IMR-90 (cell line): ENCODE measurements around the gene BSCL2. TPM values are rescaled to one million over a fixed set of nuclear protein-coding genes. Genes with fewer than 3 reads are reported as not detected.

ENCODE experiments used
- ATAC-seq: fragments of 200-7000 bp; cut with Tn5 transposase; 2 replicates; pipeline ENCODE4 v1.9.1; 2020; ENCODE audit warnings: low read depth, mild to moderate bottlenecking, moderate library complexity
- BruUV-seq: library from RNA; stranded (reverse); fragments of 400-500 nt; replicated peaks from 2 replicates; lab custom pipeline; 2021; lab: Mats Ljungman, UMichigan
- CTCF ChIA-PET: fragments of 300-600 bp; formaldehyde crosslinking; extraction: SDS; loops from one replicate; lab custom pipeline; 2021; ENCODE audit warnings: antibody characterized with exemption; lab: Yijun Ruan, JAX
- POLR2A ChIA-PET: fragments of 300-600 bp; sonication (Branson Sonifier 250); formaldehyde crosslinking; loops from one replicate; lab custom pipeline; 2022; ENCODE audit warnings: antibody characterized with exemption; ENCODE audit not compliant: unreplicated experiment; lab: Charles Lee
- DNase-seq: peaks from one replicate; pipeline ENCODE4 v3.0.0; 2013
- H2AFZ ChIP-seq: replicated peaks from 2 replicates; pipeline ENCODE3; 2013; ENCODE audit warnings: low read length, mild to moderate bottlenecking; ENCODE audit not compliant: poor library complexity
- H2AK5ac ChIP-seq: 2 replicates; pipeline ENCODE4 v1.6.1; 2013; ENCODE audit warnings: low read depth, low read length, inconsistent platforms
- H2AK9ac ChIP-seq: replicated peaks from 2 replicates; pipeline ENCODE3; 2013; ENCODE audit warnings: mild to moderate bottlenecking, low read depth, low read length, moderate library complexity; ENCODE audit not compliant: poor library complexity
- H2BK120ac ChIP-seq: 2 replicates; pipeline ENCODE4 v1.6.1; 2013; ENCODE audit warnings: low read depth, low read length, inconsistent platforms
- H2BK15ac ChIP-seq: 3 replicates; pipeline ENCODE4 v1.6.1; 2013; ENCODE audit warnings: low read depth, low read length, inconsistent platforms
- H2BK20ac ChIP-seq: 2 replicates; pipeline ENCODE4 v1.6.1; 2013; ENCODE audit warnings: low read depth, mild to moderate bottlenecking, inconsistent platforms, low read length, moderate library complexity
- H2BK5ac ChIP-seq: 2 replicates; pipeline ENCODE4 v1.6.1; 2013; ENCODE audit warnings: mild to moderate bottlenecking, low read depth, low read length, inconsistent platforms; ENCODE audit not compliant: poor library complexity, severe bottlenecking
- H3K14ac ChIP-seq: replicated peaks from 2 replicates; pipeline ENCODE4 v1.6.1; 2013; ENCODE audit warnings: low read depth, low read length, inconsistent platforms
- H3K18ac ChIP-seq: 2 replicates; pipeline ENCODE4 v1.6.1; 2013; ENCODE audit warnings: low read depth, low read length, control low read depth
- H3K23ac ChIP-seq: 2 replicates; pipeline ENCODE4 v1.6.1; 2013; ENCODE audit warnings: low read depth, low read length, inconsistent platforms
- H3K27ac ChIP-seq: 2 replicates; pipeline ENCODE4 v1.5.1; 2013; ENCODE audit warnings: mild to moderate bottlenecking, control low read depth, low read length; ENCODE audit not compliant: insufficient read depth
- H3K27me3 ChIP-seq: 2 replicates; pipeline ENCODE4 v1.6.1; 2013; ENCODE audit warnings: low read length; ENCODE audit not compliant: control insufficient read depth, insufficient read depth
- H3K36me3 ChIP-seq: 2 replicates; pipeline ENCODE4 v1.6.1; 2013; ENCODE audit warnings: low read length, mixed read lengths; ENCODE audit not compliant: control insufficient read depth, insufficient read depth
- H3K4ac ChIP-seq: 2 replicates; pipeline ENCODE4 v1.6.1; 2013; ENCODE audit warnings: low read depth, low read length, inconsistent platforms
- H3K4me1 ChIP-seq: 2 replicates; pipeline ENCODE4 v1.6.1; 2013; ENCODE audit warnings: low read length, mixed read lengths; ENCODE audit not compliant: control insufficient read depth, insufficient read depth
- H3K4me2 ChIP-seq: 2 replicates; pipeline ENCODE4 v1.6.1; 2013; ENCODE audit warnings: low read depth, mild to moderate bottlenecking, control low read depth, low read length, moderate library complexity
- H3K4me3 ChIP-seq: 2 replicates; pipeline ENCODE4 v1.5.1; 2013; ENCODE audit warnings: low read depth, mild to moderate bottlenecking, control low read depth, low read length, moderate library complexity; ENCODE audit not compliant: insufficient read depth
- H3K56ac ChIP-seq: 2 replicates; pipeline ENCODE4 v1.6.1; 2013; ENCODE audit warnings: low read length, inconsistent platforms; ENCODE audit not compliant: insufficient read depth; ENCODE audit errors: extremely low read depth
- H3K79me1 ChIP-seq, 2 experiments: 2 replicates each; pipeline ENCODE4 v1.6.1; 2013; ENCODE audit warnings: low read length in 2 of 2, inconsistent platforms in 1 of 2, low read depth in 1 of 2
- H3K9ac ChIP-seq: 2 replicates; pipeline ENCODE4 v1.6.1; 2013; ENCODE audit warnings: low read depth, low read length, control low read depth
- H3K9me1 ChIP-seq: 2 replicates; pipeline ENCODE4 v1.6.1; 2013; ENCODE audit warnings: low read length, inconsistent platforms; ENCODE audit not compliant: insufficient read depth
- H3K9me3 ChIP-seq: 2 replicates; pipeline ENCODE4 v1.6.1; 2013; ENCODE audit warnings: low read length; ENCODE audit not compliant: control insufficient read depth, insufficient read depth
- H4K20me1 ChIP-seq: 2 replicates; pipeline ENCODE4 v1.6.1; 2013; ENCODE audit warnings: low read length, inconsistent platforms; ENCODE audit not compliant: insufficient read depth
- H4K5ac ChIP-seq: 2 replicates; pipeline ENCODE4 v1.6.1; 2013; ENCODE audit warnings: mild to moderate bottlenecking, low read depth, low read length, control low read depth
- H4K8ac ChIP-seq, 2 experiments: 2 replicates each; pipeline ENCODE4 v1.6.1; 2013; ENCODE audit warnings: low read depth in 2 of 2, low read length in 2 of 2, control low read depth in 1 of 2, inconsistent platforms in 1 of 2
- H4K91ac ChIP-seq: 2 replicates; pipeline ENCODE4 v1.6.1; 2013; ENCODE audit warnings: low read depth, low read length, inconsistent platforms; ENCODE audit not compliant: insufficient read depth
- CEBPB ChIP-seq: IDR thresholded peaks from 2 replicates; pipeline ENCODE4 v1.6.1; 2012; ENCODE audit warnings: low read depth, low read length, improper control_type of control experiment
- CTCF ChIP-seq: conservative IDR thresholded peaks from 2 replicates; pipeline ENCODE4 v1.5.1; 2012; ENCODE audit warnings: mild to moderate bottlenecking, low read depth, low read length, improper control_type of control experiment
- NFE2L2 ChIP-seq: fragments of 150-350 bp; IDR thresholded peaks from 2 replicates; pipeline ENCODE4 v1.6.1; 2016; ENCODE audit warnings: low read depth, mild to moderate bottlenecking, low read length
- RAD21 ChIP-seq: IDR thresholded peaks from 2 replicates; pipeline ENCODE4 v1.6.1; 2012; ENCODE audit warnings: low read length, improper control_type of control experiment
- RFX5 ChIP-seq: IDR thresholded peaks from 2 replicates; pipeline ENCODE4 v1.8.0; 2012; ENCODE audit warnings: low read depth, mild to moderate bottlenecking, low read length, moderate library complexity
- SMC3 ChIP-seq: fragments of 150-350 bp; IDR thresholded peaks from 2 replicates; pipeline ENCODE4 v1.6.1; 2016; ENCODE audit warnings: low read depth, mild to moderate bottlenecking, antibody characterized with exemption, low read length, moderate library complexity
- USF2 ChIP-seq: fragments of 150-350 bp; IDR thresholded peaks from 2 replicates; pipeline ENCODE4 v1.6.1; 2017; ENCODE audit warnings: mild to moderate bottlenecking, antibody characterized with exemption, low read length, low read depth
- WGBS, 2 experiments: methylation state at CpG; one replicate each; pipeline versions ENCODE4 v1.1.5 to v1.1.7; 2013; ENCODE audit warnings: missing lambda C conversion rate in 2 of 2; ENCODE audit not compliant: insufficient read length in 1 of 2; ENCODE audit errors: extremely low coverage in 2 of 2; 5-methylcytosine and 5-hydroxymethylcytosine counted together
- dilution Hi-C: fragments of 300-500 bp; cut with HindIII; formaldehyde crosslinking; loops from one replicate; pipeline ENCODE4 v1.14.3; 2018; ENCODE audit warnings: low sequenced_read_pairs; ENCODE audit not compliant: unreplicated experiment
- in situ Hi-C: fragments of 300-500 bp; cut with MboI; formaldehyde crosslinking; loops from 3 replicates; pipeline ENCODE4 v1.14.3; 2019; ENCODE audit warnings: low sequenced_read_pairs, inconsistent platforms, mixed read lengths
- intact Hi-C: fragments of 100-400 bp; cut with micrococcal nuclease; formaldehyde crosslinking; loops from 2 replicates; pipeline ENCODE4 v1.10.0; 2022
- polyA plus RNA-seq, 3 experiments: library from polyadenylated mRNA; depleted of rRNA; stranded (reverse); fragments of >200 nt; gene quantifications; 2 replicates each; pipeline ENCODE4 v1.2.3, GENCODE V29; 2012; ENCODE audit warnings: low replicate concordance in 1 of 3
- total RNA-seq: library from RNA; depleted of rRNA; stranded (reverse); fragments of >200 nt; gene quantifications from 2 replicates; pipeline ENCODE4 v1.2.3, GENCODE V29; 2012
- TF ChIP-seq, protein P1 (sequence below): fragments of 150-350 bp; IDR thresholded peaks from 2 replicates; pipeline ENCODE4 v1.6.1; 2016; ENCODE audit warnings: low read depth, mild to moderate bottlenecking, low read length, moderate library complexity, borderline replicate concordance

Gene BSCL2
- total and polyA plus RNA-seq, 2 of the 4 experiments (the other 2 are of a cell fraction) = 26.2 to 47.1 TPM

DNA sequence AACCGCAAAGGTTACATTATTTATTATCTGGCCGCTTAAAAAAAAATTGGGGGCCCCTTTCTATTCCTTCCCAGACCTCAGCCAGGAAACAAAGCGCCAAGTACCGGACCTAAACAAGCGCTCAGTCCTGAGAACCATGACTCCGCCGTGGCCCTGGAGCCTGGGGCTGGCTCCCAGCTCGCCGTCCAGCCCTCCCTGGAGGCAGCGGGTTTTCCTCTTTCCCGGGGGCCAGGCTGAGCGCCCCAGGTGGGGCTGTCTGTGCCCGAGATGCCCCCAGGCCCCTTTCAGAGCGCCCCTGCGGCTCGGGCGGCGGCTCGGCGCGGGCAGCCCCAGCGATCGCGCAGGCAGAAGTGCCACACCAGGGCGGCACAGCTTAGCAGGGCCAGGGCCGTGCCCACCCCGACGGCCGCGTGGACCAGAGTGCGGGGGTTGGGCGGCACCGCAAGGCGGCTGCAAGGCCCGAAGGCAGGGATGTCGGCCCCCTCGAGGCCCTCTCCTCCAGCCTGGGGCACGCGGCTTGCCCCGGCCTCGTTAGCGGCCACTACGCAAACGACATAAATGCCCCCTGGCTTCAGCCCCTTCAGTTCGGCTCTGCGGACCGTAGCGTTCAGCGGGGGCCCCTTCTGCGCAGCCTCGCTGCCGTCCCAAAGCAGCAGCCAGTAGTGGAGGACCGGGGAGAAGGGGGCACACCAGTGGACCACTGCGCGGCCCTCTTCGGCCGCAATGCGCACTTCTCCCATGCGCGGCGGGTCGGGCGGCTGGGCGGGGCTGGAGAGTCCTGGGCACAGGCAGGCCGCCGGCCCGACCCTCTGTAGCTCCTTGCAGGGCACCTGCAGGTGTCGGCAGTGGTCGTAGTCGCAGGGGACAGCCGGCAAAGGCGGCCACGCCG lies 19.5 kb downstream of the BSCL2 start:
- H3K27me3 ChIP-seq = no peaks in the 10 kb centered on the region
- H3K4ac ChIP-seq = no peak overlapping the region
- ChIA-PET POLR2A (no interaction called here), CTCF (interaction anchor here (2.0 kb wide), 1 partner anchor 8 kb away, joined by 5 read pairs; the partner anchor contains the start of gene UBXN1)
- H3K9me3 ChIP-seq = no peaks in the 10 kb centered on the region
- H3K56ac ChIP-seq = no peak overlapping the region
- no TSS peak for BruUV-seq
- peaks cover 21% of the 10 kb centered on the region for H3K36me3 ChIP-seq
- 60% methylated on average over 38 of the region's 74 CpGs; no CpG with 5 or more reads in 1 of the 2 experiments for WGBS, 2 experiments
- peak overlapping the region; percentile 54 to 60; a peak in 1 of 4 replicates for H4K8ac ChIP-seq
- H3K27ac ChIP-seq = no peak overlapping the region
- H2BK120ac ChIP-seq = no peak overlapping the region
- intact Hi-C loops = no loop called here
- H4K20me1 ChIP-seq = 0 out of 2 replicates have a peak, but pooled peaks cover 6% of the 10 kb centered on the region
- H3K4me2 ChIP-seq = no peak overlapping the region; the same call in 1 of the 2 replicates
- H3K18ac ChIP-seq = no peak overlapping the region
- DNase-seq = no peak
- TF ChIP-seq NFE2L2 (no peak), CEBPB (no peak), SMC3 (no peak), USF2 (no peak), RFX5 (no peak), RAD21 (no peak), CTCF (no peak)
- TF ChIP-seq, protein P1, sequence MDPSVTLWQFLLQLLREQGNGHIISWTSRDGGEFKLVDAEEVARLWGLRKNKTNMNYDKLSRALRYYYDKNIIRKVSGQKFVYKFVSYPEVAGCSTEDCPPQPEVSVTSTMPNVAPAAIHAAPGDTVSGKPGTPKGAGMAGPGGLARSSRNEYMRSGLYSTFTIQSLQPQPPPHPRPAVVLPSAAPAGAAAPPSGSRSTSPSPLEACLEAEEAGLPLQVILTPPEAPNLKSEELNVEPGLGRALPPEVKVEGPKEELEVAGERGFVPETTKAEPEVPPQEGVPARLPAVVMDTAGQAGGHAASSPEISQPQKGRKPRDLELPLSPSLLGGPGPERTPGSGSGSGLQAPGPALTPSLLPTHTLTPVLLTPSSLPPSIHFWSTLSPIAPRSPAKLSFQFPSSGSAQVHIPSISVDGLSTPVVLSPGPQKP = no peak
- no peak overlapping the region for H2BK20ac ChIP-seq
- H2AK5ac ChIP-seq = peak overlapping the region; percentile 66
- H3K23ac ChIP-seq = peak overlapping the region; percentile 5; the same call in 1 of the 2 replicates
- peak overlapping the region; percentile 73 for H2AK9ac ChIP-seq
- H3K9ac ChIP-seq = no peak overlapping the region
- ATAC-seq = no peak; the same call in 1 of the 2 replicates
- H3K79me1 ChIP-seq = no peaks in the 10 kb centered on the region
- H3K9me1 ChIP-seq = peaks cover 6% of the 10 kb centered on the region; the same call in 1 of the 2 replicates
- H2AFZ ChIP-seq = peak overlapping the region; percentile 48
- no peak overlapping the region; the same call in 1 of the 2 replicates for H4K91ac ChIP-seq
- H4K5ac ChIP-seq = no peak overlapping the region; the same call in 1 of the 2 replicates
- H3K4me1 ChIP-seq = peaks cover 9% of the 10 kb centered on the region; the same call in 1 of the 2 replicates
- in situ Hi-C loops = no loop called here
- H3K14ac ChIP-seq = no peak overlapping the region
- H2BK15ac ChIP-seq = no peak overlapping the region
- no peak overlapping the region for H3K4me3 ChIP-seq
- dilution Hi-C loops = no loop called here
- no peak overlapping the region for H2BK5ac ChIP-seq
